Kidney epithelial cell (primary cell): ENCODE results near the gene GID8. TPM values are rescaled to one million over a fixed set of nuclear protein-coding genes. Genes with fewer than 3 reads are reported as not detected.

Experiments used
- DNase-seq: peaks from one replicate; pipeline ENCODE4 v3.0.0-alpha.2; 2010; ENCODE audit warnings: low read depth
- H3K27me3 ChIP-seq: 2 replicates; pipeline ENCODE4 v1.6.0; 2011; ENCODE audit warnings: low read length; ENCODE audit not compliant: control insufficient read depth, insufficient read depth
- H3K36me3 ChIP-seq: 2 replicates; pipeline ENCODE4 v1.5.1; 2011; ENCODE audit warnings: low read length; ENCODE audit not compliant: control insufficient read depth, insufficient read depth
- H3K4me3 ChIP-seq: 2 replicates; pipeline ENCODE4 v1.5.1; 2011; ENCODE audit warnings: low read depth, mild to moderate bottlenecking, control low read depth, low read length
- CTCF ChIP-seq: IDR thresholded peaks from 2 replicates; pipeline ENCODE4 v1.5.1; 2011; ENCODE audit warnings: mild to moderate bottlenecking, moderate library complexity, low read length, control low read depth, inconsistent platforms; ENCODE audit not compliant: insufficient read depth, poor library complexity, severe bottlenecking
- total RNA-seq: library from RNA; depleted of rRNA; stranded (reverse); fragments of >200 nt; gene quantifications from 2 replicates; pipeline ENCODE4 v1.2.3, GENCODE V29; 2015

The GID8 gene
- total RNA-seq, 1 donor from 2014 or later = 32.9 TPM

GRCh38 chr20:62891111-62891510 lies 46.8 kb upstream of the GID8 start:
- no peak for DNase-seq
- TF ChIP-seq CTCF = no peak
- H3K36me3 ChIP-seq = peaks cover 6% of the 10 kb centered on the region

GRCh38 chr20:62892348-62893304 lies 45.3 kb upstream of the GID8 start:
- Histone ChIP-seq H3K27me3 (no peaks in the 10 kb centered on the region), H3K36me3 (peaks cover 7% of the 10 kb centered on the region), H3K4me3 (no peak overlapping the region)
- DNase-seq = no peak
- TF ChIP-seq CTCF = no peak

More at GRCh38 chr20:62891111-62891510, 46.8 kb upstream of the GID8 start:
- Histone ChIP-seq H3K4me3 (no peak overlapping the region), H3K27me3 (no peaks in the 10 kb centered on the region)

GRCh38 chr20:62893700-62894099 lies 44.2 kb upstream of the GID8 start:
- Histone ChIP-seq H3K36me3 (peaks cover 6% of the 10 kb centered on the region), H3K4me3 (no peak overlapping the region), H3K27me3 (no peaks in the 10 kb centered on the region)
- DNase-seq = no peak
- no peak for TF ChIP-seq CTCF

- Histone ChIP-seq H3K36me3 (peaks cover 6% of the 10 kb centered on the region), H3K27me3 (no peaks in the 10 kb centered on the region), H3K4me3 (no peak overlapping the region)
- no peak for TF ChIP-seq CTCF
- no peak for DNase-seq
Observed at GRCh38 chr20:62894261-62894660, 43.7 kb upstream of the GID8 start.

- peaks cover 6% of the 10 kb centered on the region for H3K36me3 ChIP-seq
Observed at GRCh38 chr20:62895539-62895938, 42.4 kb upstream of the GID8 start.

More at GRCh38 chr20:62895539-62895938, 42.4 kb upstream of the GID8 start:
- DNase-seq = no peak
- H3K27me3 ChIP-seq = no peaks in the 10 kb centered on the region
- TF ChIP-seq CTCF = no peak
- H3K4me3 ChIP-seq = no peak overlapping the region
